Measurements from ENCODE around the gene KLRG1. TPM values are rescaled to one million over a fixed set of nuclear protein-coding genes. Genes with fewer than 3 reads are reported as not detected.

KLRG1 gene
- total and polyA plus RNA-seq, 2 of the 4 experiments (the other 2 are of a cell fraction) = 0.36 to 0.54 TPM

DNA sequence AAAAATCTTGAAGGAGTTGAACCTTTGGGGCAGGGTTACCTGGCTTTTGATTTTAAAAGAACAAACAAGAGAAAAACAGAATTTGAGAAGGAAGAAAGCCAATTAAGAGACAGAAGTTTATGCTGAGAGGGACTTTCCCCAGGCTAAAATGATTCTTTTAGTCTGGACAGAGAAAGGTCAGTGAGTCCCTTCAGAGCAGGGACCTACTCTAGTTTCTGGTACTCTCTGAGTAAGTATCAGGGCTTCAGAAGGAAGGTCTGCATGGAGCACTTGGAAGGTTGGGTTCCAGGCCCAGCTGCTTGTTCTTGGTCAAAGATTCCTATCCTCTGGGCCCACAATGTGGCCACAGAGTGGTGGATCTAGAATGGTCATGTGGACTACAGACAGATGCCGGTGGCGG lies 59.6 kb downstream of the KLRG1 start:
- H2AK9ac ChIP-seq (replicated peaks; ENCODE audit: low read depth, low read length, poor library complexity) = no peak overlapping the region
- H3K23ac ChIP-seq (ENCODE audit: low read depth, low read length) = no peak overlapping the region
- H3K4me3 ChIP-seq (ENCODE audit: insufficient read depth, low read depth, low read length) = no peak overlapping the region
- H3K18ac ChIP-seq (ENCODE audit: low read depth, low read length) = no peak overlapping the region
- no peak overlapping the region for H2BK20ac ChIP-seq (ENCODE audit: low read depth, low read length)
- dilution Hi-C loops (cut with HindIII; ENCODE audit: low sequenced_read_pairs, unreplicated experiment) = no loop called here
- H2BK15ac ChIP-seq (ENCODE audit: low read depth, low read length) = no peak overlapping the region
- H3K4me2 ChIP-seq (ENCODE audit: low read depth, low read length) = no peak overlapping the region
- intact Hi-C loops (cut with micrococcal nuclease) = loop anchor here (1.0 kb wide), 1 partner anchor 505 kb away; no protein-coding TSS in a partner anchor
- H2BK120ac ChIP-seq (ENCODE audit: low read depth, low read length) = no peak overlapping the region
- H3K4me1 ChIP-seq (ENCODE audit: control insufficient read depth, insufficient read depth, low read length) = no peaks in the 10 kb centered on the region
- H4K91ac ChIP-seq (ENCODE audit: insufficient read depth, low read depth, low read length) = no peak overlapping the region
- no peak for TF ChIP-seq MXI1 (IDR thresholded peaks at IDR 0.05; ENCODE audit: borderline replicate concordance, low read depth, low read length)
- TF ChIP-seq, protein P1, sequence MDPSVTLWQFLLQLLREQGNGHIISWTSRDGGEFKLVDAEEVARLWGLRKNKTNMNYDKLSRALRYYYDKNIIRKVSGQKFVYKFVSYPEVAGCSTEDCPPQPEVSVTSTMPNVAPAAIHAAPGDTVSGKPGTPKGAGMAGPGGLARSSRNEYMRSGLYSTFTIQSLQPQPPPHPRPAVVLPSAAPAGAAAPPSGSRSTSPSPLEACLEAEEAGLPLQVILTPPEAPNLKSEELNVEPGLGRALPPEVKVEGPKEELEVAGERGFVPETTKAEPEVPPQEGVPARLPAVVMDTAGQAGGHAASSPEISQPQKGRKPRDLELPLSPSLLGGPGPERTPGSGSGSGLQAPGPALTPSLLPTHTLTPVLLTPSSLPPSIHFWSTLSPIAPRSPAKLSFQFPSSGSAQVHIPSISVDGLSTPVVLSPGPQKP (IDR thresholded peaks at IDR 0.05; ENCODE audit: borderline replicate concordance, low read depth, low read length) = no peak
- TF ChIP-seq, protein P2, sequence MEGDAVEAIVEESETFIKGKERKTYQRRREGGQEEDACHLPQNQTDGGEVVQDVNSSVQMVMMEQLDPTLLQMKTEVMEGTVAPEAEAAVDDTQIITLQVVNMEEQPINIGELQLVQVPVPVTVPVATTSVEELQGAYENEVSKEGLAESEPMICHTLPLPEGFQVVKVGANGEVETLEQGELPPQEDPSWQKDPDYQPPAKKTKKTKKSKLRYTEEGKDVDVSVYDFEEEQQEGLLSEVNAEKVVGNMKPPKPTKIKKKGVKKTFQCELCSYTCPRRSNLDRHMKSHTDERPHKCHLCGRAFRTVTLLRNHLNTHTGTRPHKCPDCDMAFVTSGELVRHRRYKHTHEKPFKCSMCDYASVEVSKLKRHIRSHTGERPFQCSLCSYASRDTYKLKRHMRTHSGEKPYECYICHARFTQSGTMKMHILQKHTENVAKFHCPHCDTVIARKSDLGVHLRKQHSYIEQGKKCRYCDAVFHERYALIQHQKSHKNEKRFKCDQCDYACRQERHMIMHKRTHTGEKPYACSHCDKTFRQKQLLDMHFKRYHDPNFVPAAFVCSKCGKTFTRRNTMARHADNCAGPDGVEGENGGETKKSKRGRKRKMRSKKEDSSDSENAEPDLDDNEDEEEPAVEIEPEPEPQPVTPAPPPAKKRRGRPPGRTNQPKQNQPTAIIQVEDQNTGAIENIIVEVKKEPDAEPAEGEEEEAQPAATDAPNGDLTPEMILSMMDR (conservative IDR thresholded peaks at IDR 0.05; ENCODE audit: low read depth, low read length) = no peak
- TF ChIP-seq BHLHE40 (IDR thresholded peaks at IDR 0.05; ENCODE audit: low read depth, low read length) = no peak
- ChIA-PET POLR2A (ENCODE audit: unreplicated experiment) (no interaction called here), CTCF (interaction anchor here (1.5 to 2.1 kb wide), 5 partner anchors 10 to 505 kb away, joined by 5 to 14 read pairs (median 6); no protein-coding TSS in a partner anchor)
- H2AFZ ChIP-seq (replicated peaks; ENCODE audit: low read length, poor library complexity) = no peak overlapping the region
- no peaks in the 10 kb centered on the region for H3K9me3 ChIP-seq (ENCODE audit: control insufficient read depth, insufficient read depth, low read length)
- no peaks in the 10 kb centered on the region for H4K20me1 ChIP-seq (ENCODE audit: insufficient read depth, low read length)
- no peak overlapping the region for H3K9ac ChIP-seq (ENCODE audit: low read depth, low read length)
- H3K4ac ChIP-seq (ENCODE audit: low read depth, low read length) = no peak overlapping the region
- H4K5ac ChIP-seq (ENCODE audit: low read depth, low read length) = no peak overlapping the region
- no peak overlapping the region for H2BK5ac ChIP-seq (ENCODE audit: low read depth, low read length, poor library complexity, severe bottlenecking)
- no peak overlapping the region for H3K27ac ChIP-seq (ENCODE audit: insufficient read depth, low read length)
- no peaks in the 10 kb centered on the region for H3K9me1 ChIP-seq (ENCODE audit: insufficient read depth, low read length)
- no peaks in the 10 kb centered on the region for H3K36me3 ChIP-seq (ENCODE audit: control insufficient read depth, insufficient read depth, low read length)
- H3K56ac ChIP-seq (ENCODE audit: extremely low read depth, insufficient read depth, low read length) = no peak overlapping the region
- in situ Hi-C loops (cut with MboI; ENCODE audit: low sequenced_read_pairs) = loop anchor here (10.0 kb wide), 1 partner anchor 394 kb away; no protein-coding TSS in a partner anchor
- no peak for DNase-seq
- no TSS peak for BruUV-seq (replicated peaks)
- WGBS, 2 experiments (ENCODE audit: extremely low coverage in 2 of 2, insufficient read length in 1 of 2) = no CpG with 5 or more reads among the region's 2 CpGs
- ATAC-seq (ENCODE audit: low read depth) = no peak
- no peak overlapping the region for H3K14ac ChIP-seq (replicated peaks; ENCODE audit: low read depth, low read length)
- H4K8ac ChIP-seq (ENCODE audit: low read depth in 2 of 2, low read length in 2 of 2) = no peak overlapping the region
- peaks cover 10% of the 10 kb centered on the region for H3K27me3 ChIP-seq (ENCODE audit: control insufficient read depth, insufficient read depth, low read length)
- no peak overlapping the region for H2AK5ac ChIP-seq (ENCODE audit: low read depth, low read length)
- H3K79me1 ChIP-seq (ENCODE audit: low read depth in 1 of 2, low read length in 2 of 2) = no peaks in the 10 kb centered on the region

Data from IMR-90 (cell line).